Fibroblast of skin of left quadriceps (primary cell): ENCODE measurements around the gene SP7.
"Not testable (repeated sequence)": the region's sequence is repeated elsewhere in the genome, so short reads cannot be mapped to it uniquely, and the experiment has no call there.

Experiments
- DNase-seq, 2 experiments: peaks; one replicate each; pipeline ENCODE4 v3.0.0-alpha.2; 2013; ENCODE audit warnings: low read depth in 2 of 2

Gene SP7

GRCh38 chr12:53336181-53336681, at the start of gene SP7:
SP7 (minus strand) TSS chr12:53336354; CDS start chr12:53335646, 708 bp downstream.
- no peak for DNase-seq

DNA sequence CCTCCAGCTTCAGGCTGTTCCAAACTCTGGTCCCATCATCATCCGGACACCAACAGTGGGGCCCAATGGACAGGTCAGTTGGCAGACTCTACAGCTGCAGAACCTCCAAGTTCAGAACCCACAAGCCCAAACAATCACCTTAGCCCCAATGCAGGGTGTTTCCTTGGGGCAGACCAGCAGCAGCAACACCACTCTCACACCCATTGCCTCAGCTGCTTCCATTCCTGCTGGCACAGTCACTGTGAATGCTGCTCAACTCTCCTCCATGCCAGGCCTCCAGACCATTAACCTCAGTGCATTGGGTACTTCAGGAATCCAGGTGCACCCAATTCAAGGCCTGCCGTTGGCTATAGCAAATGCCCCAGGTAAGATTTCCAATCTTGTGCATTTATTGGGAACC, 47.1 kb upstream of the SP7 start:
- no peak for DNase-seq

- DNase-seq: no peak
These were observed 45.8 kb upstream of the SP7 start for GRCh38 chr12:53381731-53382630.

DNA sequence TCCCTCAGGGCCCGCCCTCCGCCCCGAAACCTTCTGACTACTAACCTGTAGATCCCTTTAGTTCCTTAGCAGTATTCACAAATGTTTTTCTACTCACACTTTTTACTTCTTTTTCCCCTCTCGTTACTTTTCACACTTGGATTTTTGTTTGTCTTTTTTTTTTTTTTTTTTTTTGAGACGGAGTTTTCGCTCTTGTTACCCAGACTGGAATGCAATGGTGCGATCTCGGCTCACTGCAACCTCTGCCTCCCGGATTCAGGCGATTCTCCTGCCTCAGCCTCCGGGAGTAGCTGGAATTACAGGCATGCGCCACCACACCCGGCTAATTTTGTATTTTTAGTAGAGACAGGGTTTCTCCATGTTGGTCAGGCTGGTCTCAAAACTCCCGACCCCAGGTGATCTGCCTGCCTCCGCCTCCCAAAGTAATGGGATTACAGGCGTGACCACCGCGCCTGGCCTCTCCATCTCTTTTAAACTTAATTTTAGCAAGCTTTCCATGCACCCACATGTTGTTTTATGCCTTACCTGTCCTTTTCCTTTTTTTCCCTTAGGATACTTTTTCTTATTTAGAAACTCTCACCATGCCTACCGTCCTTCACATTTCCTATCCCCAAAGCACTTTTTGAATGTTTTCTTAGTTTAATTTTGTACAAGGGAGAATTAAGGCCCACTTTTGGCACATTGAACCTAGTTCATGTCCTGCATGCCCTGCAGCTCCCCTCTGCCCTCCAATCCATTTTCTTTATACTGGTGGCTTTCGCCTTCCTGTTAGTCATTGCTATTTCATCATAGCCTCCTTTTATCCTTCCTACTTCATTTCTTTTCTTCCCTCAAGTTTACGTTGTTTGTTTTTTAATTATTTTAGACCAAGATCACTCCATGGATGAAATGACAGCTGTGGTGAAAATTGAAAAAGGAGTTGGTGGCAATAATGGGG, 44.9 kb upstream of the SP7 start:
- no peak for DNase-seq

- DNase-seq: peak; percentile 90
These were observed 44.1 kb upstream of the SP7 start, which contains the start of gene SP1 for GRCh38 chr12:53380104-53380793. SP1 (plus strand) TSS chr12:53380176; CDS start chr12:53380292, 116 bp downstream.

DNA sequence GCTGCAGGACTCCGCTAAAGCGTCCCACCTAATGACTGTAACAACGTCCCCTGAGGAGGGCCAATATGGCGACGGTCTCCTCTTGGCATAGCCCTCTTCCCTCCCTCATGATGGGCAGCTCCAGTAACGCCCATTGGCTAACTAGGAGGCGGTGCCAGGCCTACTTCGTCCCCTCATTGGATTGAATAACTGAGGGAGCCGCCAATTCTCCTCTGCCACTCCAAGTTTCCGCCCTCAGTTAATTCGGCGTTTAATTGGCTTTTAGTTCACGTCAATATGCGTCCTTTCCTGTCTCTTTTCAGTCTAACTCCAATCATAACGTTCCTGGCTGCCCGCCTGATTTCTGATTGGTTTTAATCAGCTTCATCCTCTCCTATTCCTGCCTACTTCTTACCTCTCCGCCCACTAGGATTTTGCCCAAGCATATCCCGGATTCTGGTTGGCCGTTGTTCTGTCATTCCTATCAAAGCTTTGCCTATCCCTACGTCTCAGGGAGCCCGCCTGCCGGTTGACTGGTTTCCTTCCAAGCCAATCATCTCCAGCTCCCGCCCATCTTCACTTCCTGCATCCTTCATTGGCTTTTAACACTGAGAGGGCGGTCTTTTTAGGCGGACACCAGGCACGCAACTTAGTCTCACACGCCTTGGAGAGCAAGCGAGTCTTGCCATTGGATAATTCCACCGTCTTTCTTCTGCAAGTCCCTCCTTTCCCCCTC, 43.4 kb upstream of the SP7 start:
- DNase-seq: peak; percentile 100

- DNase-seq: no peak
These were observed 42.7 kb upstream of the SP7 start for GRCh38 chr12:53378724-53379388.

DNA sequence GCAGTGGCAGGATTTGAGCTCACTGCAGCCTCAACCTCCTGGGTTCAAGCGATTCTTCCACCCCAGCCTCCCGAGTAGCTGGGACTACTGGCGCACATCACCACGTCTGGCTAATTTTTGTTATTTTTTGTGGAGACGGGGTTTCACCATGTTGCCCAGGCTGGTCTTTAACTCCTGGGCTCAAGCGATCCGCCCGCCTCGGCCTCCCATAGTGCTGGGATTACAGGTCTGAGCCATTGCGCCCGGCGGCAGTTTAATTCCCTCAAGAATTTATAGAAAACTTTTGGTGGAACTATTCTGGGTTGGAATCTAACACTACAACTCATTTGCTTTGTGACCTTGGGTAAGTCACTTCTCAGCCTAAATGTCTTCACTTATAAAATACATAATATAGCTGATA, 42.1 kb upstream of the SP7 start:
- no peak for DNase-seq

DNA sequence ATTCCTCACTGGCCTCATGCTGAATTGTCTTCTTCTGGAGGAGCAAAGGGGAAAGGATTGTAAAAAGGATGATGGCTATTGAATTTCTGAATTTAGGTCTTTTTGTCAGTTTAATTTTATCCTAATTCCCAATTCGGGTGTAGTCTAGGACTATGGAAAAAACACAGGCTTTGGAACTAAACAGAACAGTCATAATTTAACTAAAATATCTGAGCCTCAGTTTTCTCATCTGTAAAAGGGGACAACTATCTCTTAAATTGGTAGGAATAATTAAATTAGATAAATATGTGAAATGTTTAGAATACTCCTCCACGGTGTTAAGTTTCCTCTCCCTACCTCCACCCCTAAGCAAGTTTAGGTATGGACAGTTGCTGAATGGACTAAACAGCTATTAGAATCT, 40.6 kb upstream of the SP7 start:
- no peak for DNase-seq

GRCh38 chr12:53374277-53374676, 38.1 kb upstream of the SP7 start:
- not testable (repeated sequence) for DNase-seq

GRCh38 chr12:53373554-53374133, 37.5 kb upstream of the SP7 start:
- not testable (repeated sequence) for DNase-seq

DNA sequence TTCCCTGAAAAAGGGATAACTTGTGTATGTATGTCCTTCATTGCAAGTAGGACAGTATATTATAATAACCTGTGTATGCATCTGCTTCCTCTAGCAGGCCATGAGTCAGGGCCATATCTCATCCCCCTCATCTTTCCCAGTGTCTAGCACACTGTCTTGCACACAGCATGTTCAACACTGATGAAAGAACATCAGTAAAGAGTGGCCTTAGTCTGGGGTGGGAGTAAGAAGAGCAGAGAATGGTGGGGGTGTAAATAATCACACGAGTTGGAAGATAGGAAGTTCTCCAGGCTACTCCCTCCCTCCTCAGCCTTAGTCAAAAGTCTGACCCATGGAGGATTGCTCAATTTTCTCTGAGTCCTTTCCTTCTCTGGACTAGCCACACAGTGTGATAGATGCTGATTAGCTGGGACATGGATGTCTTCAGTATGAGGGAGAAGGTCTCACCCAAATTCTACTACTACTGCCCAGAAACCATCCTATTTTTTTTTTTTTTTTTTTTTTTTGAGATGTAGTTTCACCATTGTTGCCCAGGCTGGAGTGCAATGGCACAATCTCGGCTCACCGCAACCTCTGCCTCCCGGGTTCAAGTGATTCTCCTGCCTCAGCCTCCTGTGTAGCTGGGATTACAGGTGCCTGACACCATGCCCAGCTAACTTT, 29.2 kb upstream of the SP7 start:
- no peak for DNase-seq

DNA sequence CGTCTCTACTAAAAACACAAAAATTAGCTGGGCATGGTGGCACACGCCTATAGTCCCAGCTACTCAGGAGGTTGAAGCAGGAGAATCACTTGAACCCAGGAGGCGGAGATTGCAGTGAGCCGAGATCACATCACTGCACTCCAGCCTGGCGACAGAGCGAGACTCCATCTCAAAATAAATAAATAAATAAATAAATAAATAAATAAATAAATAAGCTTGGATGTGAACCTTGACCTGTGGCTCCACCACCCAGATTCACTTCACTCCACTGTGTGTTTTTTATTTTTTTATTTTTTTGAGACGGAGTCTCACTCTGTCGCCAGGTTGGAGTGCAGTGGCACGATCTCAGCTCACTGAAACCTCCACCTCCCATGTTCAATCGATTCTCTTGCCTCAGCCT, 25.5 kb upstream of the SP7 start:
- not testable (repeated sequence) for DNase-seq

DNA sequence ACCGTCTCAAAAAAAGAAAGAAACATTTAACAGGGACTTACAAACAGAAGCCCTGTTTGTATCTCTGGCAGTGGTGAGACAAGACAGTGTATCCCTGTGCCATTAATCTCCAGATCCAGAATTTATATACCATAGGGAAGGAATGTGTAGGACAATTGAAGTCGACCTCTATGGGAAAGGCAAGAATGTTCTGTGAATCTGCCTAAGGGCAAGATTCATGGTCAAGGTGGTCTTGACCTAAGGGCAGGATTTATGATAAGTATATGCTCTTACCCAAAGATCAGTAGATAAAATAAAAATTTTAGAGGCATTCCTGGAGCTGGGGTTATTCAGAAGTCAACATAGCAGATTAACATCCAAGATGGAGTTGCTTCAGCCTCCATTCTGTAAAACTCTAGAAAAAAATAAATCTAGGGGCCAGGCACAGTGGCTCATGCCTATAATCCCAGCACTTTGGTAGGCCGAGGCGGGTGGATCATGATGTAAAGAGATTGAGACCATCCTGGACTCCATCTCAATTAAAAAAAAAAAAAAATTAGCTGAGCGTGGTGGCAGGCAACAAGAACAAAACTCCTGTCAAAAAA, 22.8 kb upstream of the SP7 start:
- no peak for DNase-seq

- no peak for DNase-seq
These were observed 19.0 kb upstream of the SP7 start for GRCh38 chr12:53355121-53355520.

DNA sequence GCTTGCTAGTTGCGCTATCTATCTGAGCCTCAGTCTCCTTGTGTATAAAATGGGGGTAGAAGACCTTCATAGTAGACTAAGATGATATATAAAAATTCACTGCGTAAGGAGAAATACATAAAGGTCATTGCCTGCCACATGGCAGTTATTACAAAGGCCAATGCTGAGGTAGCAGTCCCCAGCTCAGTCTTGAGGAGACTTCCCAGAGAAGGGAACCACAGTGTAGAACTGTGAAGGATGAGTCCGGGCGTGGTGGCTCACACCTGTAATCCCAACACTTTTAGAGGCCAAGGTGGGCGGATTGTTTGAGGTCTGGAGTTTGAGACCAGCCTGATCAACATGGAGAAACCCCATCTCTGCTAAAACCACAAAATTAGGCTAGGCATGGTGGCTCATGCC, 17.1 kb upstream of the SP7 start:
- no peak for DNase-seq

- DNase-seq: peak; percentile 62 to 67
These were observed 16.4 kb upstream of the SP7 start for GRCh38 chr12:53352331-53353256.

DNA sequence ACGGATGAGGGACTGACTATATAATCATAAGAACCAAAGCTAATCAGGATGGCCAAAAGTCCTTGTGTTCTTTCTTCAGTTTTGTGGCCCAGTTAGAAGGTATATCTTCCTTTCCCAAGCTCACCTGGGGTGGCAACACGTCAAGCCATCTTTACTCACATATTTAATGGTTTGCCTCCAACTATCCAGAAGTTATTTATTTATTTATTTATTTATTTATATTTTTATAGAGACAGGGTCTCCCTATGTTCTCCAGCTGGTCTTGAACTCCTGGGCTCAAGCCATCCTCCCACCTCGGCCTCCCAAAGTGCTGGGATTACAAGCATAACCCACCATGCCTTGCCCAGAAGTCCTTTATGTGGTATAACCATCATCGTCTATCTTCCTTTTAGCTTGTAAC, 11.8 kb upstream of the SP7 start:
- no peak for DNase-seq
